ENCODE data around the gene HAS3. TPM values are rescaled to one million over a fixed set of nuclear protein-coding genes. Genes with fewer than 3 reads are reported as not detected.
"Not testable (repeated sequence)": the region's sequence is repeated elsewhere in the genome, so short reads cannot be mapped to it uniquely, and the experiment has no call there.

Gene HAS3
- total RNA-seq, 1 donor from 2014 or later, result 0.82 TPM

DNA sequence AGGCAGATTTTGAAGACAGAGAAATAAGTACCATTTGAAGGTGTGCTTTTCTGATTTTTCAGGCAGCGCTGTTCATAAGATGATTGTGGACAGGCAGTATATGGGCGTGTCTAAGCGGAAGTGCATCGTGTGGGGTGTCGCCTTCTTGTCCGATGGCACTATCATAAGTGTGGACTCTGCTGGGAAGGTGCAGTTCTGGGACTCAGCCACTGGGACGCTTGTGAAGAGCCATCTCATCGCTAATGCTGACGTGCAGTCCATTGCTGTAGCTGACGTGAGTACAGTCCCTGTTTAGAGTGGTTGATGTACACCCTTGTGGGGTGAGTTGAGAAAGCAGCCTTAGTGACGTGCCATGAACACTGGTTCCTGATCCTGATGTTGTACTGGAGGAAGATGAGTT, 37.7 kb downstream of the HAS3 start:
- ATAC-seq (ENCODE audit: low read depth) (no peak), DNase-seq (no peak)
- Mint-ChIP-seq H3K27me3 (no peaks in the 10 kb centered on the region), H3K27ac (no peak overlapping the region), H3K4me3 (no peak overlapping the region), H3K36me3 (ENCODE audit: low read depth) (peaks cover 78% of the 10 kb centered on the region), H3K9me3 (no peaks in the 10 kb centered on the region), H3K4me1 (no peaks in the 10 kb centered on the region)
- ChIA-PET CTCF (no interaction called here), POLR2A (no interaction called here)
- intact Hi-C loops (cut with micrococcal nuclease), result no loop called here
- TF ChIP-seq, protein P1, sequence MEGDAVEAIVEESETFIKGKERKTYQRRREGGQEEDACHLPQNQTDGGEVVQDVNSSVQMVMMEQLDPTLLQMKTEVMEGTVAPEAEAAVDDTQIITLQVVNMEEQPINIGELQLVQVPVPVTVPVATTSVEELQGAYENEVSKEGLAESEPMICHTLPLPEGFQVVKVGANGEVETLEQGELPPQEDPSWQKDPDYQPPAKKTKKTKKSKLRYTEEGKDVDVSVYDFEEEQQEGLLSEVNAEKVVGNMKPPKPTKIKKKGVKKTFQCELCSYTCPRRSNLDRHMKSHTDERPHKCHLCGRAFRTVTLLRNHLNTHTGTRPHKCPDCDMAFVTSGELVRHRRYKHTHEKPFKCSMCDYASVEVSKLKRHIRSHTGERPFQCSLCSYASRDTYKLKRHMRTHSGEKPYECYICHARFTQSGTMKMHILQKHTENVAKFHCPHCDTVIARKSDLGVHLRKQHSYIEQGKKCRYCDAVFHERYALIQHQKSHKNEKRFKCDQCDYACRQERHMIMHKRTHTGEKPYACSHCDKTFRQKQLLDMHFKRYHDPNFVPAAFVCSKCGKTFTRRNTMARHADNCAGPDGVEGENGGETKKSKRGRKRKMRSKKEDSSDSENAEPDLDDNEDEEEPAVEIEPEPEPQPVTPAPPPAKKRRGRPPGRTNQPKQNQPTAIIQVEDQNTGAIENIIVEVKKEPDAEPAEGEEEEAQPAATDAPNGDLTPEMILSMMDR (IDR thresholded peaks at IDR 0.05), result no peak

DNA sequence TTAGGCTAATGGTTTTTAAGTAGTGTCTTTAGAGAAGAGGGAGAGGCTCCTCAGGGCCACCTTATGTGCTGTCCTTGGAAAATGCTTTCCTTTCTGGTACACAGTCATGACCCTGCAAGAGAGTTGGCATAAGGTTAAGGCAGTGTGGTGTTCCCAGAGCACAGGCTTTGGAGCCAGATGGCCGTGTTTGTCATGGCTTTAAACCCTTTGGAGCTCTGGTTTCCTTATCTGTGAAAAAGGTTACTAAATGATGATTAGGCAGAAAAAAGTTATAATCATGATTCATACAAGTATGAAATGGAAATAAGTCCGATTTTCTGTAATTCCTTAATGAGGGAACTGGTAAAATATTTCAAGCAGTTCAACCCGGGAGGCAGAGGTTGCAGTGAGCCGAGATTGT, 40.2 kb downstream of the HAS3 start:
- TF ChIP-seq, protein P1 (IDR thresholded peaks at IDR 0.05), result no peak
- no peak for ATAC-seq (ENCODE audit: low read depth)
- Mint-ChIP-seq H3K36me3 (ENCODE audit: low read depth) (peaks cover 73% of the 10 kb centered on the region), H3K27ac (no peak overlapping the region), H3K4me1 (no peaks in the 10 kb centered on the region), H3K4me3 (no peak overlapping the region), H3K9me3 (no peaks in the 10 kb centered on the region), H3K27me3 (no peaks in the 10 kb centered on the region)
- CTCF ChIA-PET, result no interaction called here
- intact Hi-C loops (cut with micrococcal nuclease), result no loop called here
- POLR2A ChIA-PET, result interaction anchor here (0.7 kb wide), 1 partner anchor 13 kb away, joined by 7 read pairs; the partner anchor contains the start of genes CHTF8 and UTP4
- DNase-seq, result no peak

DNA sequence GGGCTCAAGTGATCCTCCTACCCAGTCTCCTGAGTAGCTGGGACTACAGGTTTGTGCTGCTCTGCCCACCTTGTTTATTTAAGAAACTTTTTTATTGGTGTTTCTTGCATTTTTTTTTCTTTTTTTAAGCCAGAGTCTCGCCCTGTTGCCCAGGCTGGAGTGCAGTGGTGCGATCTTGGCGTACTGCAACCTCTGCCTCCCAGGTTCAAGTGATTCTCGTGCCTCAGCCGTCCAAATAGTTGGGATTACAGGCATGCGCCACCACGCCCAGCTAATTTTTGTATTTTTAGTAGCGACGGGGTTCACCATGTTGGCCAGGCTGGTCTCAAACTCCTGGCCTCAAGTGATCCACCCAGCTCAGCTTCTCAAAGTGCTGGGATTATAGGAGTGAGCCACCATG, 44.2 kb downstream of the HAS3 start:
- intact Hi-C loops (cut with micrococcal nuclease); H3K4me1 Mint-ChIP-seq; H3K9me3 Mint-ChIP-seq; H3K27ac Mint-ChIP-seq; H3K4me3 Mint-ChIP-seq; ATAC-seq (ENCODE audit: low read depth); DNase-seq; H3K27me3 Mint-ChIP-seq: not testable (repeated sequence)
- POLR2A ChIA-PET, result interaction anchor here (1.0 kb wide), 1 partner anchor 135 kb away, joined by 6 read pairs; no protein-coding TSS in a partner anchor
- CTCF ChIA-PET, result interaction anchor here (1.0 to 8.0 kb wide), 8 partner anchors 9 to 136 kb away, joined by 4 to 163 read pairs (median 6); partner anchors contain the start of gene SNTB2
- H3K36me3 Mint-ChIP-seq (ENCODE audit: low read depth), result peaks cover 70% of the 10 kb centered on the region

- no peaks in the 10 kb centered on the region for H3K4me1 Mint-ChIP-seq
- ATAC-seq (ENCODE audit: low read depth), result peak; percentile 64
Observed at GRCh38 chr16:69150146-69150865, 44.9 kb downstream of the HAS3 start.

GRCh38 chr16:69157196-69157595, 51.7 kb downstream of the HAS3 start:
- CTCF ChIA-PET, result no interaction called here
- Mint-ChIP-seq H3K9me3 (no peaks in the 10 kb centered on the region), H3K27me3 (no peaks in the 10 kb centered on the region), H3K36me3 (ENCODE audit: low read depth) (peaks cover 77% of the 10 kb centered on the region), H3K27ac (no peak overlapping the region), H3K4me1 (no peaks in the 10 kb centered on the region), H3K4me3 (no peak overlapping the region)
- TF ChIP-seq, protein P1 (IDR thresholded peaks at IDR 0.05), result no peak
- intact Hi-C loops (cut with micrococcal nuclease), result no loop called here
- POLR2A ChIA-PET, result no interaction called here
- no peak for DNase-seq
- ATAC-seq (ENCODE audit: low read depth), result no peak

More at GRCh38 chr16:69150146-69150865, 44.9 kb downstream of the HAS3 start:
- no peak overlapping the region for H3K27ac Mint-ChIP-seq
- no peak overlapping the region for H3K4me3 Mint-ChIP-seq
- ChIA-PET CTCF (interaction anchor here (0.7 to 8.0 kb wide), 10 partner anchors 8 to 136 kb away, joined by 3 to 163 read pairs (median 5); partner anchors contain the start of gene SNTB2), POLR2A (interaction anchor here (0.6 to 1.0 kb wide), 2 partner anchors 109 to 135 kb away, joined by 3 to 6 read pairs; no protein-coding TSS in a partner anchor)
- no peaks in the 10 kb centered on the region for H3K9me3 Mint-ChIP-seq
- intact Hi-C loops (cut with micrococcal nuclease), result no loop called here
- TF ChIP-seq, protein P1 (IDR thresholded peaks at IDR 0.05), result no peak
- H3K36me3 Mint-ChIP-seq (ENCODE audit: low read depth), result peaks cover 70% of the 10 kb centered on the region
- no peak for DNase-seq
- H3K27me3 Mint-ChIP-seq, result no peaks in the 10 kb centered on the region

All from activated B cell treated with CpG ODN at 0.5 μM for 24 hours (primary cell).